A673 (cell line): ENCODE measurements around the gene S100A5.

ENCODE experiments used
- CTCF ChIP-seq: fragments of 300-800, 200-600 bp; sonication (generic); conservative IDR thresholded peaks from 2 replicates; pipeline ENCODE4 v1.5.1; 2017; ENCODE audit warnings: low read depth, mild to moderate bottlenecking, antibody characterized with exemption, low read length, moderate library complexity, mixed read lengths
- EZH2 ChIP-seq: fragments of 200-600 bp; sonication (generic); IDR thresholded peaks from 2 replicates; pipeline ENCODE4 v1.6.1; 2017; ENCODE audit warnings: borderline replicate concordance, low read depth, mild to moderate bottlenecking, mixed read lengths, antibody characterized with exemption, low read length; ENCODE audit not compliant: poor library complexity, severe bottlenecking

GRCh38 chr1:153493343-153493960 is 47.3 kb downstream of the S100A5 start:
- TF ChIP-seq EZH2: no peak
- no peak for TF ChIP-seq CTCF
